ENCODE data around the gene RPL27A.

GRCh38 chr11:8671651-8672062 lies 10.9 kb upstream of the RPL27A start:
- TF ChIP-seq EZH2 (IDR thresholded peaks at IDR 0.05; ENCODE audit: low read depth), result no peak
- TF ChIP-seq CTCF (conservative IDR thresholded peaks at IDR 0.05), result no peak
